Lower leg skin (tissue), 3 donors: ENCODE results near the gene NTRK2.

ENCODE experiments used
- CTCF ChIP-seq, 3 donors: fragments of 450-650 bp; IDR thresholded peaks; one replicate each; pipeline ENCODE4 v1.5.1; 2016; ENCODE audit warnings: antibody characterized with exemption in 3 of 3, mild to moderate bottlenecking in 3 of 3, moderate library complexity in 2 of 3
- POLR2A ChIP-seq, 2 donors: fragments of 450-650 bp; IDR thresholded peaks; one replicate each; pipeline ENCODE4 v1.6.1; 2016 to 2017; ENCODE audit warnings: antibody characterized with exemption in 2 of 2, mild to moderate bottlenecking in 1 of 2, moderate library complexity in 1 of 2

DNA sequence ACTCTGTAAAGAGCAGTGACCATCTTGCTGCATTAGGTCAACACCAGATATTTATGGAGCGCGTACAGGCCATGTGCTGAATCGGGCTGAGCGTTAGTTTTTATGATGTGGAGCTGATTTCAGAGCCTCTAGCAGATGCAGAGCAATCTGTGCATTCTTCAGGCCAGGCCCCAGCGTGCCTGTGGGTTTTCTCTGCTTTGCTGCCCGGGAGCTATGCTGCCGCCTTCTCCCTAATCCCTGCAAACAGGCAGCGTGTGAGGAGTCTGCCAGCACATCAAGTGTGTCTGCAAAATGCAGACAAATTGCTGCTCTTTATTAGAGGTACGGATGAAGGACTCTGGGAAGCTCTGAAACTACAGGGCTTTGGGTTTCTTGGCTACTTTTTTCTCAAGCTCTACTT is 170.0 kb downstream of the NTRK2 start:
- TF ChIP-seq POLR2A (IDR thresholded peaks at IDR 0.05), result no peak
- no peak for TF ChIP-seq CTCF (IDR thresholded peaks at IDR 0.05)
